Mammary epithelial cell (primary cell): ENCODE results near the gene COX6A1.

Experiments
- CTCF ChIP-seq, 2 donors: IDR thresholded peaks in 1 of 2; conservative IDR thresholded peaks in 1 of 2; 2 replicates each; pipeline ENCODE4 v1.5.1; 2011 to 2012; ENCODE audit warnings: inconsistent platforms in 2 of 2, low read length in 2 of 2, mild to moderate bottlenecking in 2 of 2, control low read depth in 1 of 2, low read depth in 1 of 2; ENCODE audit not compliant: insufficient read depth in 1 of 2; ENCODE audit errors: extremely low read depth in 1 of 2
- EZH2 ChIP-seq: IDR thresholded peaks from 2 replicates; pipeline ENCODE4 v1.6.1; 2012; ENCODE audit warnings: low read length, inconsistent platforms, borderline replicate concordance

DNA sequence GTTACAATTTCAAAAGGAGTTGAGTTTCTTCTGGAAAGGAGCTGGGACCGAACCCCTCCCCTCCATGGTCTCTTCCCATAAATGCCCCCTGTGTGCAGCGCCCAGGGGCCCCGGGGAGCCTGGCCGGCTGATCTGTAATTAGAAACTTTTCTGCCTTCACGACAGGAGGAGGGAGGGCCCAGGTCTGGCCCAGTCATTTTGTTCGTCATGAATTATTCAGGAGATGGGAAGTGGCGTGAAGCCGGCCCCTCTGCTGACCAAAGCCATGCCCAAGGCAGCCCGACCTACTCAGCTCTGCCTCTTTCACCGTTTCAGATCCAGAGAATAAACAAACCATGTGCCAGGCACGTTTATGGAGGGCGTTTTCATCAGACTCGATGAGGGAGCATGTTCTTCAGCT, 35.7 kb upstream of the COX6A1 start:
- no peak for TF ChIP-seq CTCF (conservative IDR thresholded peaks at IDR 0.05 in 1 of 2, IDR thresholded peaks at IDR 0.05 in 1 of 2; ENCODE audit: extremely low read depth in 1 of 2, insufficient read depth in 1 of 2, low read depth in 1 of 2, low read length in 2 of 2)
- TF ChIP-seq EZH2: no peak
